ENCODE measurements around the gene PTF1A.

PTF1A gene

DNA sequence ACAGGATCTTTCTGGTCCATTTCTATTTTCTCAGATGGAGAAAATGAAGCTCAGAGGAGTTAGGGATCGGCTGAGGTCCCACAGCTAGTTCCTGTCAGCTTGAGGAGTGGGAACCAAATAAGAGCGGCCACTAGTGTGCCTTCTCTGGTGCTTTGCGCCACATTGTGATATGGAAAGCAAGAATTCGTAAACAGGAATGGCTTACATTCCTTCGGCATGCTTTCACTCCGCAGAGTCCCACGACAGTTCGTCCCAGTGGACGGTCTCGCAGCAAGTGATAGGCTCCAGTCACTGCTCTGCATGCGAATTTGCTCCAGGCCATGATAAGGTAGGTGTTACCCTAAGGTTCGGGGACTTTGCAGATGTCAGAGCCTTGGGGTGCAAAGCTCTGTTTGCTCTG lies 41.5 kb upstream of the PTF1A start:
- no peak overlapping the region for H3K4me3 ChIP-seq (ENCODE audit: low read depth, low read length)
- H3K9me3 ChIP-seq (ENCODE audit: severe bottlenecking) = no peaks in the 10 kb centered on the region
- TF ChIP-seq, protein P1, sequence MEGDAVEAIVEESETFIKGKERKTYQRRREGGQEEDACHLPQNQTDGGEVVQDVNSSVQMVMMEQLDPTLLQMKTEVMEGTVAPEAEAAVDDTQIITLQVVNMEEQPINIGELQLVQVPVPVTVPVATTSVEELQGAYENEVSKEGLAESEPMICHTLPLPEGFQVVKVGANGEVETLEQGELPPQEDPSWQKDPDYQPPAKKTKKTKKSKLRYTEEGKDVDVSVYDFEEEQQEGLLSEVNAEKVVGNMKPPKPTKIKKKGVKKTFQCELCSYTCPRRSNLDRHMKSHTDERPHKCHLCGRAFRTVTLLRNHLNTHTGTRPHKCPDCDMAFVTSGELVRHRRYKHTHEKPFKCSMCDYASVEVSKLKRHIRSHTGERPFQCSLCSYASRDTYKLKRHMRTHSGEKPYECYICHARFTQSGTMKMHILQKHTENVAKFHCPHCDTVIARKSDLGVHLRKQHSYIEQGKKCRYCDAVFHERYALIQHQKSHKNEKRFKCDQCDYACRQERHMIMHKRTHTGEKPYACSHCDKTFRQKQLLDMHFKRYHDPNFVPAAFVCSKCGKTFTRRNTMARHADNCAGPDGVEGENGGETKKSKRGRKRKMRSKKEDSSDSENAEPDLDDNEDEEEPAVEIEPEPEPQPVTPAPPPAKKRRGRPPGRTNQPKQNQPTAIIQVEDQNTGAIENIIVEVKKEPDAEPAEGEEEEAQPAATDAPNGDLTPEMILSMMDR (IDR thresholded peaks at IDR 0.05; ENCODE audit: low read depth, low read length) = no peak
- no peak for DNase-seq
- no peaks in the 10 kb centered on the region for H3K27me3 ChIP-seq (ENCODE audit: insufficient read depth, low read depth, severe bottlenecking)
- no peaks in the 10 kb centered on the region for H3K36me3 ChIP-seq
- H3K27ac ChIP-seq = no peak overlapping the region

DNA sequence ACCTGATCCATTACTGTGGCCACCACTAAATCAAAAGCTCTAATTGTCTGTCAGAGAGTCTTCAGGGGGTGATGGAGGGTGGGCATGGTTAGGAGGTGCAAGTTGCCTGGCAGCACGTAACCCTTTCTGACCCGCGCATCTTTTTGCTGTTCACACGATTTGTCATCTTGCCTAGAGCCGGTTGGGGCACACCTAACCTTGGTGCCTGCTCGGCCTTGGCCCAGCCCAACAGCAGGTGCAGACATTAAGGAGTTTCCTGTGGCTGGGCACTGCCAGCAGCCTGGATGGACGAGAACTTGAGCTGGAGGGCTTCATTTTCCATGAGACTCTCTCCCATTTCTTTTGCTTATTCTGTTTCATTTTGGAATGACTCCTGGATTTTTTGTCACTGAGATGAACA lies 41.0 kb upstream of the PTF1A start:
- DNase-seq = no peak
- no peaks in the 10 kb centered on the region for H3K27me3 ChIP-seq (ENCODE audit: insufficient read depth, low read depth, severe bottlenecking)
- no peaks in the 10 kb centered on the region for H3K9me3 ChIP-seq (ENCODE audit: severe bottlenecking)
- TF ChIP-seq, protein P1 (IDR thresholded peaks at IDR 0.05; ENCODE audit: low read depth, low read length) = no peak
- H3K36me3 ChIP-seq = no peaks in the 10 kb centered on the region
- H3K4me3 ChIP-seq (ENCODE audit: low read depth, low read length) = no peak overlapping the region
- H3K27ac ChIP-seq = no peak overlapping the region

DNA sequence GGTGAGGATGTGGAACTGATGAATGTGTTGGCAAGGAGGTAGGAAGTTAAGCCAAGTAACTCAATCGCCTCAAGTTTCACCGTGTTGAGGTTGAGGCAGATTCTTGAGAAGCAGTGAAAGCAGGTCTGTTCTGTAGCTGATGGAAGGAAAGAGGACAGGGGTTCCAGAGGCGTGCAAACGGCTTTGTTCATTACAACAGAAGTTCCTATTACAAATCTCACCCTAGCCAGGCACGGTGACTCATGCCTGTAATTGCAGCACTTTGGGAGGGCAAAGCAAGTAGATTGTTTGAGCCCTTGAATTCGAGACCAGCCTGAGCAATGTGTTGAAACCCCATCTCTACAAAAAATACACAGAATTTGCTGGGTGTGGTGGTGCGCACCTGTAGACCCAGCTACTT lies 36.9 kb upstream of the PTF1A start:
- DNase-seq = no peak
- TF ChIP-seq, protein P1 (IDR thresholded peaks at IDR 0.05; ENCODE audit: low read depth, low read length) = no peak
- H3K36me3 ChIP-seq = no peaks in the 10 kb centered on the region

DNA sequence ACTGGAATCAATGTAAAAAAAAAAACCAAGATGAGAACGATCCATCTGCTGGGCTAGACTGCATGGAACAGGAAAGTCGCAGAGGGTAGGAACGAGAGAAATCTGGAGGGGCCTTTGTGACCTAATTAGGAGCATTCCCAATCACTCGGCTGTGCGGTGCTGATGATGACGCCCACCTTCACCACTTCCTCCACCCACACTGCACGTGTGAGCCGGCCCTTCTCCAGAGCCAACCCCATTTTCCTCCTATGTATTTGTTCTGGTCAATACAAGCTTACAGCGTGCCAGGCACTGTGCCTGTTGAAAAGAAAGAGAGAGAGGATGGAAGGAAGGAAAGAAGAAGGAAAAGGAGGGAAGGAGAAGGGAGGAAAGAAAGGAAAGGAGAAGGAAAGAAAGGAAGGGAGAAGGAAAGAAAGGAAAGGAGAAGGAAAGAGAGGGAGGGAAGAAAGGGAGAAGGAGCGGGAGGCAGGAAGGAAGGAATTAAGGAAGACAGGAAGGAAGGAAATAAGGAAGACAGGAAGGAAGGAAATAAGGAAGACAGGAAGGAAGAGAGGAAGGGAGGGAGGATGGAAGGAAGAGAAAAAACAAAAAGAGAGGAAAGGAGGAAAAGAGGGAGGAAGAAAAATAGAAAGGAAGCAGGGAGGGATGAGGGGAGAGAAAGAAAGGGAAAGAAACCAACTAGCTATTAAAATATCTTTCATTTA lies 35.5 kb upstream of the PTF1A start:
- H3K36me3 ChIP-seq = no peaks in the 10 kb centered on the region
- DNase-seq = no peak
- TF ChIP-seq, protein P1 (IDR thresholded peaks at IDR 0.05; ENCODE audit: low read depth, low read length) = no peak
- no peak overlapping the region for H3K27ac ChIP-seq
- H3K4me3 ChIP-seq (ENCODE audit: low read depth, low read length) = no peak overlapping the region
- no peaks in the 10 kb centered on the region for H3K27me3 ChIP-seq (ENCODE audit: insufficient read depth, low read depth, severe bottlenecking)
- no peaks in the 10 kb centered on the region for H3K9me3 ChIP-seq (ENCODE audit: severe bottlenecking)

More for the DNA sequence above, 36.9 kb upstream of the PTF1A start:
- no peaks in the 10 kb centered on the region for H3K27me3 ChIP-seq (ENCODE audit: insufficient read depth, low read depth, severe bottlenecking)
- no peaks in the 10 kb centered on the region for H3K9me3 ChIP-seq (ENCODE audit: severe bottlenecking)
- no peak overlapping the region for H3K4me3 ChIP-seq (ENCODE audit: low read depth, low read length)
- H3K27ac ChIP-seq = no peak overlapping the region

DNA sequence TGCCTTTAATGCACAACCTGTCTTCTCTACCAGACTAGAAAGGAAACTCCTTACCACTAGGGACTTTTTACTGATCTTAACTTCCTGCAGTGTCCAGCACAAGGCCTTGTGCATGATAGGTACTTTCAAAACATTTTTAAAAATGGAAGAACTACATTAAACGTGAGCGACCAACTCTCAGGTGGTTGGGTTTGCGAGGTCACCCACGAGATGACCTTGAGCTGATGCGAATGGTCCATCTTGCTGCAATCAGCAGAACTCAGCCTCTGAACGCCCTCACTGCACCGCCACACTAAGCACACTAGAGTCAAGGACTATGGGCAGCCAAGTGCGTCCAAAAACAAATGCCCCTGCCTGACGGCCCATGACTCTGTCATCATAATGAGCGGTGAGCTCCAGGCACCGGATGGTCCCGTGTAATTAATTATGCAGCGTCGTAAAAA lies 34.9 kb upstream of the PTF1A start:
- DNase-seq = no peak
- Histone ChIP-seq H3K36me3 (no peaks in the 10 kb centered on the region), H3K4me3 (ENCODE audit: low read depth, low read length) (no peak overlapping the region), H3K27me3 (ENCODE audit: insufficient read depth, low read depth, severe bottlenecking) (no peaks in the 10 kb centered on the region), H3K27ac (no peak overlapping the region), H3K9me3 (ENCODE audit: severe bottlenecking) (no peaks in the 10 kb centered on the region)
- TF ChIP-seq, protein P1 (IDR thresholded peaks at IDR 0.05; ENCODE audit: low read depth, low read length) = no peak

All from WERI-Rb-1 (cell line).